Measurements from ENCODE around the gene PTH1R. TPM values are rescaled to one million over a fixed set of nuclear protein-coding genes. Genes with fewer than 3 reads are reported as not detected.

Gene PTH1R
- total RNA-seq, 1 experiment from 2014 or later: 1.0 TPM

GRCh38 chr3:46926871-46927717 is 49.6 kb downstream of the PTH1R start:
- H3K23me2 ChIP-seq (ENCODE audit: insufficient read length, low read depth, low read length, poor library complexity, severe bottlenecking): no peaks in the 10 kb centered on the region
- no peak for TF ChIP-seq CTCF (conservative IDR thresholded peaks at IDR 0.05)
- H4K20me1 ChIP-seq (ENCODE audit: control insufficient read depth, insufficient read depth, insufficient read length): no peaks in the 10 kb centered on the region
- no peak overlapping the region for H3K27ac ChIP-seq (ENCODE audit: insufficient read length, low read depth, low read length)
- H2BK120ac ChIP-seq (ENCODE audit: low read depth, low read length, poor library complexity, severe bottlenecking): no peak overlapping the region
- 0 out of 2 replicates have a peak, but pooled peaks cover under 1% of the 10 kb centered on the region for H3K4me1 ChIP-seq (ENCODE audit: insufficient read depth, low read length)
- peak overlapping the region; percentile 38 to 87 (median 70); a peak in 5 of 7 replicates for H3K27ac Mint-ChIP-seq
- no peak overlapping the region for H3K56ac ChIP-seq (ENCODE audit: insufficient read length, low read depth, low read length)
- H3K4me2 ChIP-seq (ENCODE audit: insufficient read depth, insufficient read length, low read length): no peak overlapping the region
- no peak overlapping the region for H3K9ac ChIP-seq (ENCODE audit: extremely low read depth, insufficient read length, low read length)
- no peak overlapping the region for H3K14ac ChIP-seq (ENCODE audit: insufficient read depth, low read length)
- H2AFZ ChIP-seq (ENCODE audit: low read length): no peak overlapping the region
- WGBS (ENCODE audit: extremely low coverage, insufficient read length, low lambda C conversion rate): no CpG with 5 or more reads among the region's 15 CpGs
- H3K18ac ChIP-seq (ENCODE audit: insufficient read length, low read depth, low read length): no peak overlapping the region
- H2BK15ac ChIP-seq (ENCODE audit: low read depth, low read length): no peak overlapping the region
- H3T11ph ChIP-seq (ENCODE audit: low read length): no peak overlapping the region
- H2BK12ac ChIP-seq (ENCODE audit: insufficient read length, low read depth, low read length): no peak overlapping the region
- H3K36me3 Mint-ChIP-seq (ENCODE audit: insufficient read depth in 1 of 3, low read depth in 3 of 3): peaks cover 15 to 54% (median 47%) of the 10 kb centered on the region in 3 experiments
- H2BK20ac ChIP-seq (ENCODE audit: low read depth, low read length, poor library complexity, severe bottlenecking): no peak overlapping the region
- no peak for DNase-seq
- H3K23ac ChIP-seq (ENCODE audit: insufficient read length, low read depth, low read length): no peak overlapping the region
- no peaks in the 10 kb centered on the region for H3K9me3 ChIP-seq (ENCODE audit: control insufficient read depth, low read depth, low read length)
- no peaks in the 10 kb centered on the region for H3K27me3 ChIP-seq (ENCODE audit: insufficient read depth, low read length)
- peaks cover 17 to 19% of the 10 kb centered on the region in 2 experiments for H3K4me1 Mint-ChIP-seq
- no peak overlapping the region for H4K91ac ChIP-seq (ENCODE audit: insufficient read length, low read depth, low read length)
- H3K4ac ChIP-seq (ENCODE audit: low read depth, low read length): no peak overlapping the region
- no peak overlapping the region for H4K5ac ChIP-seq (ENCODE audit: insufficient read length, low read depth, low read length)
- no peak overlapping the region for H3K4me3 Mint-ChIP-seq
- H3K27me3 Mint-ChIP-seq (ENCODE audit: low read depth): no peaks in the 10 kb centered on the region; the same call in 1 of the 2 replicates
- no peak overlapping the region for H4K8ac ChIP-seq (replicated peaks; ENCODE audit: insufficient read length, low read depth, low read length)
- H3K9me3 Mint-ChIP-seq: no peaks in the 10 kb centered on the region
- no peak overlapping the region for H2BK5ac ChIP-seq (ENCODE audit: insufficient read length, low read length)
- no peaks in the 10 kb centered on the region for H3K79me2 ChIP-seq (ENCODE audit: insufficient read depth, low read length)
- no peak overlapping the region for H2AK5ac ChIP-seq (ENCODE audit: insufficient read length, low read length)
- no peaks in the 10 kb centered on the region for H3K79me1 ChIP-seq (ENCODE audit: insufficient read depth, low read depth, low read length, poor library complexity, severe bottlenecking)

Data from H9 (cell line).